ENCODE results near the gene CDIP1.

The CDIP1 gene

GRCh38 chr16:4517812-4518680 is 20.5 kb downstream of the CDIP1 start:
- FAIRE-seq = peak; percentile 43
- no peak for DNase-seq (ENCODE audit: insufficient read length, low spot score)
- TF ChIP-seq PAX5 (IDR thresholded peaks at IDR 0.05; ENCODE audit: insufficient read depth, low read length, severe bottlenecking) (no peak), POLR2AphosphoS5 (IDR thresholded peaks at IDR 0.05; ENCODE audit: low read depth, low read length) (no peak), SPI1 (IDR thresholded peaks at IDR 0.05; ENCODE audit: low read depth, low read length) (no peak), TAF1 (IDR thresholded peaks at IDR 0.05; ENCODE audit: low read depth, low read length) (no peak), POU2F2 (IDR thresholded peaks at IDR 0.05; ENCODE audit: low read depth, low read length) (no peak), POLR2A (IDR thresholded peaks at IDR 0.05; ENCODE audit: low read depth, low read length) (no peak)

DNA sequence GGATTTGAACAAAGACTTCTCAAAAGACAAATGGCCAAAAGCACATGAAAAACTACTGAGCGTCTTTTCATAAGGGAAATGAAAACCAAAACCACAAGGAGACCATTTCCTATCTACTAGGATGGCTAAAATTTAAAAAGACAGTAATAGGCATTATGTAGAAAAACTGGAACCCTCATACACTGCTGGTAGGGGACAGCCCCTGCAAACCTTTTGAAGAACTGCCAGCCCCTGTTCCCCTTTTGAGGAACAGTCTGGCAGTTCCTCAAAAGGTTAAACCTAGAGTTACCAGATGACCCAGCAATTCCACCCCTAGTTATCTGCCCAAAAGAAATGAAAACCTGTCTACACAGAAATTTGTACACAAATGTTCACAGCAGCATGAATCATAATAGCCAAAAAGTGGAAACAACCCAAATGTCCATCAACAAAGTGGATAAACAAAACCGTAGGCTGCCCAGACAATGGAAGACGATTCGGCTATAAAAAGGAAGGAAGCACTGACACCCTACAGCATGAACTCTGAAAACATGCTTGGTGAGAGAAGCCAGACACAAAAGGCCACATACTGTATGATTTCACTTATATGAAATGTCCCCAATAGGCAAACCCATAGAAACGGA is 22.9 kb downstream of the CDIP1 start:
- DNase-seq (ENCODE audit: insufficient read length, low spot score) (no peak), FAIRE-seq (peak; percentile 89)
- TF ChIP-seq SPI1 (IDR thresholded peaks at IDR 0.05; ENCODE audit: low read depth, low read length) (peak; percentile 85), POLR2AphosphoS5 (IDR thresholded peaks at IDR 0.05; ENCODE audit: low read depth, low read length) (no peak)

DNA sequence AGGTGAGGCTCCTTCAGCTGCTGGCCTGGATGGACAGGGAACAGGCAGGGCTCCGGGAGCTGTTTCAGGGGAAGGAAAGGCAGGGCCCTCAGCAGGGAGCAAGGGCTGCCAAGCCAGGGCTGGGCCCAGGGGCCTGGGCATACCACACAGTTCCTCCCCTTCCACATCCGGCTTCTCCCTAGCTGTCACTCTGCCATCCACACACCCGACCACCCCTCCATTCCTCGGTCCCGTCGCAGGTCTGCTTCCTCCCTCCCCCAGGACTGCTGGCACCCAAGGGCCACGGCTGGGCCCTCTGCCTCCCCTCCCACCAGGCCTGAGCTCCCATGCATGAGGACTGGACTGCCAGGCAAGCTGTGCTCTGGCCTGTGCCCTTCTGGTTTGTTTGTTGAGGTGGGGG is 24.0 kb downstream of the CDIP1 start:
- TF ChIP-seq POLR2A (IDR thresholded peaks at IDR 0.05; ENCODE audit: low read depth, low read length) (no peak), TAF1 (IDR thresholded peaks at IDR 0.05; ENCODE audit: low read depth, low read length) (no peak), POLR2AphosphoS5 (IDR thresholded peaks at IDR 0.05; ENCODE audit: low read depth, low read length) (no peak), SPI1 (IDR thresholded peaks at IDR 0.05; ENCODE audit: low read depth, low read length) (no peak; the same call in 1 of the 2 replicates), POU2F2 (IDR thresholded peaks at IDR 0.05; ENCODE audit: low read depth, low read length) (0 out of 2 replicates have a peak, but pooled peaks have one; percentile 20), PAX5 (IDR thresholded peaks at IDR 0.05; ENCODE audit: insufficient read depth, low read length, severe bottlenecking) (no peak)
- DNase-seq (ENCODE audit: insufficient read length, low spot score) (no peak), FAIRE-seq (peak; percentile 70)

DNA sequence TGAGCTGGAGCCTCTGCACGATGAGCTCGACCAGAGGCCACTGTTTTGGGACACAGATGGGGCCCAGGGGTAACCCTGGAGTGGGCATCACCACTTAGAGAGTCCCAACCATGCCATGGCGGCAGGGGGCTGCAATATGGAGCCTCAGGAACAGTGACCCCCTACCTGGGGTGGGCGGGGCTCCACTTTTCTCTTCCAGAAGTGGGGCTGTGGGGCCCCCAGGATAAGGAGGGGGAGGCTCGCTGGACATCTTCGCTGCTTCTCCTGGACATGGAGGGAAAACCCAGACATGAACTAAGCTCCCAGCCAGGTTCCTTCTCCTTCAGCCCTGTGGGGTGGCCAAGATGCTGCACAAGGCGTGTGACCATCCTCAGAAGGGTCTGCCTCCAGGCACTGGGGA is 24.7 kb downstream of the CDIP1 start:
- DNase-seq (ENCODE audit: insufficient read length, low spot score) (no peak), FAIRE-seq (peak; percentile 28)
- no peak for TF ChIP-seq POU2F2 (IDR thresholded peaks at IDR 0.05; ENCODE audit: low read depth, low read length)
- no peak for TF ChIP-seq POLR2A (IDR thresholded peaks at IDR 0.05; ENCODE audit: low read depth, low read length)
- TF ChIP-seq SPI1 (IDR thresholded peaks at IDR 0.05; ENCODE audit: low read depth, low read length) = no peak
- TF ChIP-seq PAX5 (IDR thresholded peaks at IDR 0.05; ENCODE audit: insufficient read depth, low read length, severe bottlenecking) = no peak
- no peak for TF ChIP-seq POLR2AphosphoS5 (IDR thresholded peaks at IDR 0.05; ENCODE audit: low read depth, low read length)
- no peak for TF ChIP-seq TAF1 (IDR thresholded peaks at IDR 0.05; ENCODE audit: low read depth, low read length)

GRCh38 chr16:4513086-4513860 is 25.3 kb downstream of the CDIP1 start:
- FAIRE-seq (no peak), DNase-seq (ENCODE audit: insufficient read length, low spot score) (no peak)

DNA sequence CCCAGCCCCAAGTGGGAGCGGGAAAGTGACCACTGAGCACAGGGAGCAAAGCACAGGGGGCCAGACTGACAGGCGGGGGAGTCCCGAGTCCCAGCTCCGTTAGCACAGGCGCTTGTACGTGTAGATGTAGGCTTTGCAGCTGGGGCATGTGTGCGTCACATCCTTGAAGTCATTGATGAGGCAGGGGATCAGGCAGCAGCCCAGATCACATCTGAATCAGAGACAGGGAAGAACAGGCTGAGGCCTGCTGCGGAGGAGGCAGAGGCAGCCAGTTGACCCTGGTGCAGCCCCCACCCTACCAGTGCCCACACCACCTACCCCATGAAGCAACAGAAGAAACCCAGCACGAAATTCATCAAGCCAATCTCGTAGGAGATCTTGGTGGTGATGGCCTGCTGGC is 26.1 kb downstream of the CDIP1 start:
- TF ChIP-seq POLR2A (IDR thresholded peaks at IDR 0.05; ENCODE audit: low read depth, low read length) (no peak), POU2F2 (IDR thresholded peaks at IDR 0.05; ENCODE audit: low read depth, low read length) (no peak), SPI1 (IDR thresholded peaks at IDR 0.05; ENCODE audit: low read depth, low read length) (no peak), PAX5 (IDR thresholded peaks at IDR 0.05; ENCODE audit: insufficient read depth, low read length, severe bottlenecking) (no peak), TAF1 (IDR thresholded peaks at IDR 0.05; ENCODE audit: low read depth, low read length) (no peak), POLR2AphosphoS5 (IDR thresholded peaks at IDR 0.05; ENCODE audit: low read depth, low read length) (no peak)
- FAIRE-seq = no peak

More at GRCh38 chr16:4513086-4513860, 25.3 kb downstream of the CDIP1 start:
- TF ChIP-seq PAX5 (IDR thresholded peaks at IDR 0.05; ENCODE audit: insufficient read depth, low read length, severe bottlenecking) (no peak), POLR2AphosphoS5 (IDR thresholded peaks at IDR 0.05; ENCODE audit: low read depth, low read length) (no peak), POU2F2 (IDR thresholded peaks at IDR 0.05; ENCODE audit: low read depth, low read length) (no peak)

DNA sequence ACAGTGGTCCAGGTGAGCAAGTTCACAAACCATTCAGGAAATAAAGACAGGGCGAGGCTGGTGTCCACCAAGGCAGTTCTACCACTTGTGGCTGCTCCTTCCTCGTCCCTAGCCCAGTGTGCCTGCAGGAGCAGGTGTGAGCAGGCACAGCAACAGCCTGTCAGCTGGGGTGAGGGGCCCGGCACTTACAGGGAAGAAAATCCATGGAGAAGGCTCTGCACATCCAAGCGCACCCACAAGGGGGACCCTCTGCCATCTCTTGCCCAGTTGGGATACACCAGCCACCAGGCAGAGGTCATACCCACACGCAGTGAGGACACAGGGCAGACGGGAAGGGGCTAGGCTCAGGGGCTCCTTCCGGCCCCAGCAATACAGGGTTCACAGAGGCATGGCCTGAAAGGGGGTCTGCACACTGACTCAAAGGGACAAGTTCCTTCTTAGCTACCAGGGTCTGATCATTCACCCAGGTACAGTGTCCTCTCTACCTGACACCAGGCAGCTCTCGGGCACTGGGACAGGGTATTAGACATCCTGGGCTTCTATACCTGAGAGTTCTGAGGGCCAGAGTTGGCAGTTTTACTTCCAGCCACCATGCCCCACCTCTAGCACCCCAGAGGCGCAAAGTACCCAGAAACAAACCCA is 27.0 kb downstream of the CDIP1 start:
- DNase-seq (ENCODE audit: insufficient read length, low spot score) = no peak
- no peak for TF ChIP-seq POU2F2 (IDR thresholded peaks at IDR 0.05; ENCODE audit: low read depth, low read length)
- no peak for TF ChIP-seq POLR2A (IDR thresholded peaks at IDR 0.05; ENCODE audit: low read depth, low read length)
- TF ChIP-seq SPI1 (IDR thresholded peaks at IDR 0.05; ENCODE audit: low read depth, low read length) = no peak
- no peak for TF ChIP-seq TAF1 (IDR thresholded peaks at IDR 0.05; ENCODE audit: low read depth, low read length)
- no peak for TF ChIP-seq PAX5 (IDR thresholded peaks at IDR 0.05; ENCODE audit: insufficient read depth, low read length, severe bottlenecking)
- no peak for TF ChIP-seq POLR2AphosphoS5 (IDR thresholded peaks at IDR 0.05; ENCODE audit: low read depth, low read length)
- FAIRE-seq = no peak

More for the DNA sequence above, 26.1 kb downstream of the CDIP1 start:
- DNase-seq (ENCODE audit: insufficient read length, low spot score) = no peak

DNA sequence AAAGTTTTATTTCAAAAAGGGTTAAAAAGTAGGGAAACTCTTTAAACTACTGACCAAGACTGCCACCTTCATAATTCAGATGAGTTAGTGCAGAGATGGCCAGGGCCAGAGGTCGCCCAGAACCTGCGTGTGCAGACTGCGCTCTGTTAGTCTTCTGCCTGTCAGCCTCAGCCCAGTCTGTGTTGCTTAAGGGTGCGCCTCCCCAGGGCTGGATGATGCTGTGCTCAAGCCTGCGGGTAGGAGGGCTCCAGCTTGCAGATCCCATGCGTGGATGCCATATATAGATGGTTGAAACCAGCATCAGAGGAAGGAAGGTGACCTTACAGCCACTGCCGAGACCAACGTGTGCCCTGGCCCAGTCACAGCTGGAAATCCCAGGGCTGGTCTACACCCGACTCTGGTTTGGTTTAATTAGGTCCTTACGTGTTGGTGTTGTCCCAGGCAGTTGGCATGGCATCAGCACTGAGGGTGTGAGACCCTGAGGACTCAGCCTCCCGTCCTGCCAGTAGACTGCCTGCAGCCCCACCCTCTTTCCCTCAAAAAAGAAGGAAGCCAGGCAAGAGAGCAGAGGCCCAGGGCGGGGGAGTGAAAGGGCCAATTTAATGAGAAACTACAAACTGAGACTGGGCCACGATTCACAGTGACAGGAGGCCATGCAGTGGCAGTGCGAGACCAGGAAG is 27.7 kb downstream of the CDIP1 start:
- TF ChIP-seq TAF1 (IDR thresholded peaks at IDR 0.05; ENCODE audit: low read depth, low read length) = no peak
- TF ChIP-seq POLR2AphosphoS5 (IDR thresholded peaks at IDR 0.05; ENCODE audit: low read depth, low read length) = no peak
- TF ChIP-seq SPI1 (IDR thresholded peaks at IDR 0.05; ENCODE audit: low read depth, low read length) = no peak
- no peak for TF ChIP-seq POU2F2 (IDR thresholded peaks at IDR 0.05; ENCODE audit: low read depth, low read length)
- no peak for TF ChIP-seq PAX5 (IDR thresholded peaks at IDR 0.05; ENCODE audit: insufficient read depth, low read length, severe bottlenecking)
- TF ChIP-seq POLR2A (IDR thresholded peaks at IDR 0.05; ENCODE audit: low read depth, low read length) = no peak
- no peak for DNase-seq (ENCODE audit: insufficient read length, low spot score)
- no peak for FAIRE-seq

All from GM12891 (cell line).